CD14-positive monocyte (primary cell): ENCODE data around the gene ZNF174. TPM values are rescaled to one million over a fixed set of nuclear protein-coding genes. Genes with fewer than 3 reads are reported as not detected.

Source experiments
- DNase-seq, 3 donors: peaks; one replicate each; pipeline ENCODE4 v3.0.0-alpha.2; 2011 to 2022
- H2AFZ ChIP-seq: 2 replicates; pipeline ENCODE4 v1.6.0; 2012; ENCODE audit warnings: mild to moderate bottlenecking, low read depth, low read length, inconsistent platforms; ENCODE audit not compliant: insufficient read depth, poor library complexity, severe bottlenecking
- H3K27ac ChIP-seq, 2 donors: 1 replicate in 1 of 2; 2 replicates in 1 of 2; pipeline ENCODE4 v1.5.1; 2012 to 2013; ENCODE audit warnings: low read length in 2 of 2, control low read depth in 1 of 2, inconsistent platforms in 1 of 2, low read depth in 1 of 2, mild to moderate bottlenecking in 1 of 2
- H3K27me3 ChIP-seq, 2 donors: one replicate each; pipeline versions ENCODE4 v1.6.0 to v1.6.1; 2011 to 2013; ENCODE audit warnings: low read length in 2 of 2; ENCODE audit not compliant: control insufficient read depth in 2 of 2, insufficient read depth in 2 of 2
- H3K36me3 ChIP-seq, 2 donors: replicated peaks in 1 of 2; 1 replicate in 1 of 2; 2 replicates in 1 of 2; pipeline versions ENCODE4 v1.5.1 to v1.6.1; 2012 to 2013; ENCODE audit warnings: low read length in 2 of 2, control low read depth in 1 of 2, inconsistent platforms in 1 of 2, mild to moderate bottlenecking in 1 of 2; ENCODE audit not compliant: insufficient read depth in 2 of 2, control insufficient read depth in 1 of 2
- H3K4me1 ChIP-seq, 2 donors: 1 replicate in 1 of 2; 2 replicates in 1 of 2; pipeline versions ENCODE4 v1.5.1 to v1.6.1; 2012 to 2013; ENCODE audit warnings: low read length in 2 of 2, control low read depth in 1 of 2, inconsistent platforms in 1 of 2, mild to moderate bottlenecking in 1 of 2, moderate library complexity in 1 of 2; ENCODE audit not compliant: insufficient read depth in 2 of 2, control insufficient read depth in 1 of 2
- H3K4me2 ChIP-seq: replicated peaks from 2 replicates; pipeline ENCODE3; 2012; ENCODE audit warnings: low read length, moderate library complexity, mild to moderate bottlenecking; ENCODE audit not compliant: poor library complexity, severe bottlenecking; ENCODE audit errors: extremely low read depth
- H3K4me3 ChIP-seq, 3 experiments: fragments of 200-600 bp in 1 of 3; sonication (generic) in 1 of 3; replicated peaks in 1 of 3; 1 replicate in 2 of 3; 2 replicates in 1 of 3; pipeline ENCODE4 v1.5.1; 2011 to 2013; ENCODE audit warnings: low read length in 3 of 3, mild to moderate bottlenecking in 3 of 3, control low read depth in 2 of 3, low read depth in 2 of 3, inconsistent platforms in 1 of 3, moderate library complexity in 1 of 3
- H3K79me2 ChIP-seq: 2 replicates; pipeline ENCODE4 v1.6.0; 2012; ENCODE audit warnings: mild to moderate bottlenecking, control low read depth, inconsistent platforms, low read length, moderate library complexity; ENCODE audit not compliant: insufficient read depth
- H3K9ac ChIP-seq: 2 replicates; pipeline ENCODE4 v1.6.0; 2017; ENCODE audit warnings: low read length, mild to moderate bottlenecking; ENCODE audit not compliant: insufficient read depth, poor library complexity, severe bottlenecking
- H3K9me3 ChIP-seq, 2 donors: replicated peaks in 1 of 2; 1 replicate in 1 of 2; 2 replicates in 1 of 2; pipeline versions ENCODE4 v1.5.1 to v1.6.1; 2012 to 2013; ENCODE audit warnings: low read length in 2 of 2, control low read depth in 1 of 2; ENCODE audit not compliant: control insufficient read depth in 1 of 2, insufficient read depth in 1 of 2
- H4K20me1 ChIP-seq: 2 replicates; pipeline ENCODE4 v1.6.0; 2012; ENCODE audit warnings: mild to moderate bottlenecking, low read length, control low read depth, moderate library complexity; ENCODE audit not compliant: insufficient read depth
- H3K27ac Mint-ChIP-seq, 7 donors: one replicate each; pipeline ENCODE4 v1.8.0; 2020; ENCODE audit warnings: mild to moderate bottlenecking in 7 of 7, mixed read lengths in 7 of 7, moderate library complexity in 6 of 7, inconsistent platforms in 2 of 7
- H3K27me3 Mint-ChIP-seq, 3 donors: one replicate each; pipeline ENCODE4 v1.8.0; 2021 to 2022; ENCODE audit warnings: low read depth in 3 of 3, mild to moderate bottlenecking in 3 of 3, mixed read lengths in 3 of 3, moderate library complexity in 3 of 3, inconsistent platforms in 1 of 3
- H3K36me3 Mint-ChIP-seq, 2 donors: one replicate each; pipeline ENCODE4 v1.8.0; 2020; ENCODE audit warnings: mixed read lengths in 2 of 2, inconsistent platforms in 1 of 2, mild to moderate bottlenecking in 1 of 2
- H3K4me1 Mint-ChIP-seq: one replicate; pipeline ENCODE4 v1.8.0; 2020; ENCODE audit warnings: mild to moderate bottlenecking, mixed read lengths
- H3K4me3 Mint-ChIP-seq, 2 donors: one replicate each; pipeline ENCODE4 v1.8.0; 2020; ENCODE audit warnings: mild to moderate bottlenecking in 2 of 2, mixed read lengths in 2 of 2, moderate library complexity in 1 of 2
- H3K9me3 Mint-ChIP-seq, 7 donors: one replicate each; pipeline ENCODE4 v1.8.0; 2020 to 2022; ENCODE audit warnings: mixed read lengths in 7 of 7, mild to moderate bottlenecking in 6 of 7, moderate library complexity in 6 of 7, inconsistent platforms in 2 of 7
- WGBS: methylation state at CpG from one replicate; pipeline ENCODE4 v1.1.5; 2013; ENCODE audit warnings: missing lambda C conversion rate; ENCODE audit not compliant: insufficient coverage; 5-methylcytosine and 5-hydroxymethylcytosine counted together
- intact Hi-C, 2 donors: fragments of 100-400 bp; cut with micrococcal nuclease; formaldehyde crosslinking; loops; one replicate each; pipeline versions ENCODE4 v1.15.0 to v1.15.1; 2023
- polyA plus RNA-seq, 3 donors: library from polyadenylated mRNA; depleted of rRNA in 1 of 3; unstranded in 2 of 3; stranded (reverse) in 1 of 3; fragments of 300-500 nt in 2 of 3; fragments of >200 nt in 1 of 3; fragmentation: Illumina TruSeq in 2 of 3; gene quantifications; 1 replicate in 2 of 3; 2 replicates in 1 of 3; pipeline ENCODE4 v1.2.3, GENCODE V29; 2012 to 2021
- TF ChIP-seq, protein P1 (sequence below): fragments of 200-600 bp; IDR thresholded peaks from one replicate; pipeline ENCODE4 v1.8.0; 2022; ENCODE audit warnings: antibody characterized with exemption, mild to moderate bottlenecking

ZNF174 gene
- polyA plus RNA-seq, 3 donors: 2.5 to 5.6 (median 4.9) TPM

DNA sequence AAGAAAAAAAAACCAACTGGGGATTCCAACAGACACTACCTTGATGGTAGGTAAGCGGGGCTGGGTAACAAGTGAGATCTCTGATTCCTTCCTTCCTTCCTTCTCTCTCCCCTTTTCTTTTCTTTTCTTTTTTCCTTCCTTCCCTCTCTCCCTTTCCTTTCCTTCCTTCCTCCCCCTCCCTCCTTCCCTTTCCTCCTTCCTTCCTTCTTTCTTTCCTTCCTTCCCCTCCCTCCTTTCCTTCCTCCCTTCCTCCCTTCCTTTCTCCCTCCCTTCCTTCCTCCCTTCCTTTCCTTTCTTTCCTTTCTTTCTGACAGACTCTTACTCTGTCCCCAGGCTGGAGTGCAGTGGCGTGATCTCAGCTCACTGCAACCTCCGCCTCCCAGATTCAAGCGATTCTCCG is 25.3 kb upstream of the ZNF174 start:
- intact Hi-C loops: loop anchor here (5.0 to 10.0 kb wide), 2 partner anchors 58 to 61 kb away; no protein-coding TSS in a partner anchor
- Mint-ChIP-seq H3K27ac (no peak overlapping the region), H3K36me3 (no peaks in the 10 kb centered on the region), H3K27me3 (peaks cover 1 to 8% (median 4%) of the 10 kb centered on the region in 3 donors), H3K4me3 (no peak overlapping the region), H3K9me3 (peaks cover 47 to 83% (median 61%) of the 10 kb centered on the region in 7 donors), H3K4me1 (no peaks in the 10 kb centered on the region)
- Histone ChIP-seq H3K36me3 (no peaks in the 10 kb centered on the region), H3K9me3 (peaks cover 59 to 81% of the 10 kb centered on the region in 2 donors), H3K4me3 (no peak overlapping the region), H3K27ac (no peak overlapping the region), H3K4me1 (no peaks in the 10 kb centered on the region), H2AFZ (no peak overlapping the region), H4K20me1 (no peaks in the 10 kb centered on the region), H3K79me2 (no peaks in the 10 kb centered on the region), H3K9ac (no peak overlapping the region), H3K27me3 (no peaks in the 10 kb centered on the region), H3K4me2 (no peak overlapping the region)
- no peak for DNase-seq
- TF ChIP-seq, protein P1, sequence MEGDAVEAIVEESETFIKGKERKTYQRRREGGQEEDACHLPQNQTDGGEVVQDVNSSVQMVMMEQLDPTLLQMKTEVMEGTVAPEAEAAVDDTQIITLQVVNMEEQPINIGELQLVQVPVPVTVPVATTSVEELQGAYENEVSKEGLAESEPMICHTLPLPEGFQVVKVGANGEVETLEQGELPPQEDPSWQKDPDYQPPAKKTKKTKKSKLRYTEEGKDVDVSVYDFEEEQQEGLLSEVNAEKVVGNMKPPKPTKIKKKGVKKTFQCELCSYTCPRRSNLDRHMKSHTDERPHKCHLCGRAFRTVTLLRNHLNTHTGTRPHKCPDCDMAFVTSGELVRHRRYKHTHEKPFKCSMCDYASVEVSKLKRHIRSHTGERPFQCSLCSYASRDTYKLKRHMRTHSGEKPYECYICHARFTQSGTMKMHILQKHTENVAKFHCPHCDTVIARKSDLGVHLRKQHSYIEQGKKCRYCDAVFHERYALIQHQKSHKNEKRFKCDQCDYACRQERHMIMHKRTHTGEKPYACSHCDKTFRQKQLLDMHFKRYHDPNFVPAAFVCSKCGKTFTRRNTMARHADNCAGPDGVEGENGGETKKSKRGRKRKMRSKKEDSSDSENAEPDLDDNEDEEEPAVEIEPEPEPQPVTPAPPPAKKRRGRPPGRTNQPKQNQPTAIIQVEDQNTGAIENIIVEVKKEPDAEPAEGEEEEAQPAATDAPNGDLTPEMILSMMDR: no peak
- WGBS: 92% methylated on average over 4 of the region's 5 CpGs

DNA sequence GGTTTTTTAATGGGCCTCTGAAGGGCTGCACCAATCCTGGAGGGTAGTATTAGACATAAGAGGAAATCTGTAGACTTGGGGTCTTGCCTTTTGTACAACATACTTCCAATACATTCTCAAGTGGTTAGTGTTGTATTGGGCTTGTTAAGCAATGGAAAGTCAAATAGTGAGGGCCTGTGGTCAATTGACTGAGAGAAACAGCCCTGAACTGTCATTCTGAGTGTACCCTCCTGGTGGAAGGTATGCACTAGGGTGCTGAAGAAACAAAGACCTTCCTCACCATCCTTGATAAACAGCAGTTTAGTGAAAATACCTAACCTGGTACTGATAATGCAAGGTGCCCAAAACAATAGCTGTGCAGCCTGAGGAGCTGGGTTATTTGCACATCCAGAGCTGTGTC is 23.1 kb upstream of the ZNF174 start:
- Mint-ChIP-seq H3K4me3 (no peak overlapping the region), H3K9me3 (peaks cover 62 to 96% (median 82%) of the 10 kb centered on the region in 7 donors), H3K36me3 (peaks cover 11 to 16% of the 10 kb centered on the region in 2 donors), H3K27ac (no peak overlapping the region), H3K4me1 (no peaks in the 10 kb centered on the region), H3K27me3 (peaks cover 1 to 8% (median 4%) of the 10 kb centered on the region in 3 donors)
- Histone ChIP-seq H3K4me3 (no peak overlapping the region), H2AFZ (no peak overlapping the region), H3K79me2 (no peaks in the 10 kb centered on the region), H3K4me1 (no peaks in the 10 kb centered on the region), H4K20me1 (no peaks in the 10 kb centered on the region), H3K4me2 (no peak overlapping the region), H3K36me3 (peaks cover 6 to 14% of the 10 kb centered on the region in 2 donors), H3K9ac (no peak overlapping the region), H3K27ac (no peak overlapping the region), H3K27me3 (no peaks in the 10 kb centered on the region), H3K9me3 (peaks cover 72 to 96% of the 10 kb centered on the region in 2 donors)
- intact Hi-C loops: loop anchor here (5.0 to 10.0 kb wide), 2 partner anchors 61 to 63 kb away; no protein-coding TSS in a partner anchor
- TF ChIP-seq, protein P1: no peak
- DNase-seq: no peak
